ENCODE data around the gene IFIT2. TPM values are rescaled to one million over a fixed set of nuclear protein-coding genes. Genes with fewer than 3 reads are reported as not detected.

Gene IFIT2
- total and polyA plus RNA-seq, 2 experiments from 2014 or later = 0.10 TPM; not detected in 1

DNA sequence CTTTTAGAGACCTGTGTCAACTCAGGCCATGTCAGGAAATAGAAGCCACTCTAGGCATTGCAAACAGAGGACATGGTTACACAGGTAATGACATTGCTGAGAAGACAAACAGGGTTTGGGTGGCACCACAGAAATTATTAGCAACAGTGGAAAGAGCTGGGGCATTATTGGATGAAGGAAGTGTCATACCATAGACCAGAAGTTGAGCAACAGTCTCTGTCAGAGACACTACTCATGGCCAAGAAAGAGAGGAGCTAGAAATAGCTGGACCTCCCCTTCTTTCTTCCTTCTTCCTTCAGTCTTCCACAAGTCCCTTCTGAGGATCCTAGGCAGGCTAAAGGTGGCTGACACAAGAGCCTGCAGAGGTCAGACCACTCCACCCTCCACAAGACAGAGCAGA lies 46.1 kb upstream of the IFIT2 start (continued):
- TF ChIP-seq, protein P1, sequence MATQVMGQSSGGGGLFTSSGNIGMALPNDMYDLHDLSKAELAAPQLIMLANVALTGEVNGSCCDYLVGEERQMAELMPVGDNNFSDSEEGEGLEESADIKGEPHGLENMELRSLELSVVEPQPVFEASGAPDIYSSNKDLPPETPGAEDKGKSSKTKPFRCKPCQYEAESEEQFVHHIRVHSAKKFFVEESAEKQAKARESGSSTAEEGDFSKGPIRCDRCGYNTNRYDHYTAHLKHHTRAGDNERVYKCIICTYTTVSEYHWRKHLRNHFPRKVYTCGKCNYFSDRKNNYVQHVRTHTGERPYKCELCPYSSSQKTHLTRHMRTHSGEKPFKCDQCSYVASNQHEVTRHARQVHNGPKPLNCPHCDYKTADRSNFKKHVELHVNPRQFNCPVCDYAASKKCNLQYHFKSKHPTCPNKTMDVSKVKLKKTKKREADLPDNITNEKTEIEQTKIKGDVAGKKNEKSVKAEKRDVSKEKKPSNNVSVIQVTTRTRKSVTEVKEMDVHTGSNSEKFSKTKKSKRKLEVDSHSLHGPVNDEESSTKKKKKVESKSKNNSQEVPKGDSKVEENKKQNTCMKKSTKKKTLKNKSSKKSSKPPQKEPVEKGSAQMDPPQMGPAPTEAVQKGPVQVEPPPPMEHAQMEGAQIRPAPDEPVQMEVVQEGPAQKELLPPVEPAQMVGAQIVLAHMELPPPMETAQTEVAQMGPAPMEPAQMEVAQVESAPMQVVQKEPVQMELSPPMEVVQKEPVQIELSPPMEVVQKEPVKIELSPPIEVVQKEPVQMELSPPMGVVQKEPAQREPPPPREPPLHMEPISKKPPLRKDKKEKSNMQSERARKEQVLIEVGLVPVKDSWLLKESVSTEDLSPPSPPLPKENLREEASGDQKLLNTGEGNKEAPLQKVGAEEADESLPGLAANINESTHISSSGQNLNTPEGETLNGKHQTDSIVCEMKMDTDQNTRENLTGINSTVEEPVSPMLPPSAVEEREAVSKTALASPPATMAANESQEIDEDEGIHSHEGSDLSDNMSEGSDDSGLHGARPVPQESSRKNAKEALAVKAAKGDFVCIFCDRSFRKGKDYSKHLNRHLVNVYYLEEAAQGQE (IDR thresholded peaks at IDR 0.05; ENCODE audit: unreplicated experiment) = no peak

DNA sequence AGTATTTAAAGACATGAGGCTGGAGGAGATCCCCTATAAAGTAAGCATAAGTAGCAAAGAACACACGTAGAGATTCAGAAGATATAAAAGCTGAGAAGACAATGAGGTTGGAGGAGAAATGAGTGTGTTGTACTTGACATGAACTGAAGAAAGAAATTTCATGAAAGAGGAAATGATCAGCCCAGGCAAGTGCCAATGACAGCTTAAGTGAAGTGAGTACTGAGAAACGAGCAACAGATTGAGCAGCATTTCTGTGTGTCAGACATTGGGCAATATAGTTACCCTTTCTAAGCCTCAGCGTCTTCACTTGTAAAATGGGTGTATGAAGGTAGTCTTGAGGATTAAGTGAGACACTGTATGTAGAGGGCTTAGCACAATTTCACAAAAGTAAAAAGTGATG lies 45.5 kb upstream of the IFIT2 start:
- DNase-seq (ENCODE audit: low spot score) = no peak
- Histone ChIP-seq H3K27me3 (ENCODE audit: insufficient read depth) (no peaks in the 10 kb centered on the region), H3K4me1 (ENCODE audit: insufficient read depth) (peaks cover 13% of the 10 kb centered on the region; the same call in 1 of the 2 replicates), H3K9me2 (ENCODE audit: insufficient read depth) (0 out of 2 replicates have a peak, but pooled peaks cover 7% of the 10 kb centered on the region), H3K36me3 (ENCODE audit: insufficient read depth) (no peaks in the 10 kb centered on the region), H3K4me3 (no peak overlapping the region), H4K20me1 (replicated peaks; ENCODE audit: insufficient read depth) (no peaks in the 10 kb centered on the region), H3K79me2 (replicated peaks; ENCODE audit: insufficient read depth) (no peaks in the 10 kb centered on the region), H3K4me2 (no peak overlapping the region), H3F3A (replicated peaks; ENCODE audit: low read depth) (no peaks in the 10 kb centered on the region), H3K27ac (ENCODE audit: low read depth) (no peak overlapping the region), H2AFZ (no peak overlapping the region)
- no peak overlapping the region for H3K27ac Mint-ChIP-seq
- no peak overlapping the region for H3K4me3 Mint-ChIP-seq
- peaks cover 28% of the 10 kb centered on the region for H3K36me3 Mint-ChIP-seq (ENCODE audit: low read depth)
- peaks cover 11% of the 10 kb centered on the region; the same call in 2 of the 3 replicates for H3K4me1 Mint-ChIP-seq
- H3K9me3 Mint-ChIP-seq = peaks cover 33% of the 10 kb centered on the region
- peaks cover 5% of the 10 kb centered on the region for H3K27me3 Mint-ChIP-seq (ENCODE audit: insufficient read depth, low read depth, poor library complexity)
- ATAC-seq = no peak
- TF ChIP-seq NANOG (IDR thresholded peaks at IDR 0.05; ENCODE audit: borderline replicate concordance) (no peak), ZNF331 (CRISPR knock-in tag; IDR thresholded peaks at IDR 0.05; ENCODE audit: low read depth) (no peak), POLR2AphosphoS5 (IDR thresholded peaks at IDR 0.05; ENCODE audit: low read depth) (no peak), EZH2phosphoT487 (IDR thresholded peaks at IDR 0.05; ENCODE audit: unreplicated experiment) (no peak), STAT1 (IDR thresholded peaks at IDR 0.05; ENCODE audit: unreplicated experiment) (no peak), JUNB (IDR thresholded peaks at IDR 0.05; ENCODE audit: unreplicated experiment) (no peak), ZNF114 (CRISPR knock-in tag; IDR thresholded peaks at IDR 0.05) (no peak), EZH2 (IDR thresholded peaks at IDR 0.05; ENCODE audit: low read depth, unreplicated experiment) (no peak)
- TF ChIP-seq, protein P2, sequence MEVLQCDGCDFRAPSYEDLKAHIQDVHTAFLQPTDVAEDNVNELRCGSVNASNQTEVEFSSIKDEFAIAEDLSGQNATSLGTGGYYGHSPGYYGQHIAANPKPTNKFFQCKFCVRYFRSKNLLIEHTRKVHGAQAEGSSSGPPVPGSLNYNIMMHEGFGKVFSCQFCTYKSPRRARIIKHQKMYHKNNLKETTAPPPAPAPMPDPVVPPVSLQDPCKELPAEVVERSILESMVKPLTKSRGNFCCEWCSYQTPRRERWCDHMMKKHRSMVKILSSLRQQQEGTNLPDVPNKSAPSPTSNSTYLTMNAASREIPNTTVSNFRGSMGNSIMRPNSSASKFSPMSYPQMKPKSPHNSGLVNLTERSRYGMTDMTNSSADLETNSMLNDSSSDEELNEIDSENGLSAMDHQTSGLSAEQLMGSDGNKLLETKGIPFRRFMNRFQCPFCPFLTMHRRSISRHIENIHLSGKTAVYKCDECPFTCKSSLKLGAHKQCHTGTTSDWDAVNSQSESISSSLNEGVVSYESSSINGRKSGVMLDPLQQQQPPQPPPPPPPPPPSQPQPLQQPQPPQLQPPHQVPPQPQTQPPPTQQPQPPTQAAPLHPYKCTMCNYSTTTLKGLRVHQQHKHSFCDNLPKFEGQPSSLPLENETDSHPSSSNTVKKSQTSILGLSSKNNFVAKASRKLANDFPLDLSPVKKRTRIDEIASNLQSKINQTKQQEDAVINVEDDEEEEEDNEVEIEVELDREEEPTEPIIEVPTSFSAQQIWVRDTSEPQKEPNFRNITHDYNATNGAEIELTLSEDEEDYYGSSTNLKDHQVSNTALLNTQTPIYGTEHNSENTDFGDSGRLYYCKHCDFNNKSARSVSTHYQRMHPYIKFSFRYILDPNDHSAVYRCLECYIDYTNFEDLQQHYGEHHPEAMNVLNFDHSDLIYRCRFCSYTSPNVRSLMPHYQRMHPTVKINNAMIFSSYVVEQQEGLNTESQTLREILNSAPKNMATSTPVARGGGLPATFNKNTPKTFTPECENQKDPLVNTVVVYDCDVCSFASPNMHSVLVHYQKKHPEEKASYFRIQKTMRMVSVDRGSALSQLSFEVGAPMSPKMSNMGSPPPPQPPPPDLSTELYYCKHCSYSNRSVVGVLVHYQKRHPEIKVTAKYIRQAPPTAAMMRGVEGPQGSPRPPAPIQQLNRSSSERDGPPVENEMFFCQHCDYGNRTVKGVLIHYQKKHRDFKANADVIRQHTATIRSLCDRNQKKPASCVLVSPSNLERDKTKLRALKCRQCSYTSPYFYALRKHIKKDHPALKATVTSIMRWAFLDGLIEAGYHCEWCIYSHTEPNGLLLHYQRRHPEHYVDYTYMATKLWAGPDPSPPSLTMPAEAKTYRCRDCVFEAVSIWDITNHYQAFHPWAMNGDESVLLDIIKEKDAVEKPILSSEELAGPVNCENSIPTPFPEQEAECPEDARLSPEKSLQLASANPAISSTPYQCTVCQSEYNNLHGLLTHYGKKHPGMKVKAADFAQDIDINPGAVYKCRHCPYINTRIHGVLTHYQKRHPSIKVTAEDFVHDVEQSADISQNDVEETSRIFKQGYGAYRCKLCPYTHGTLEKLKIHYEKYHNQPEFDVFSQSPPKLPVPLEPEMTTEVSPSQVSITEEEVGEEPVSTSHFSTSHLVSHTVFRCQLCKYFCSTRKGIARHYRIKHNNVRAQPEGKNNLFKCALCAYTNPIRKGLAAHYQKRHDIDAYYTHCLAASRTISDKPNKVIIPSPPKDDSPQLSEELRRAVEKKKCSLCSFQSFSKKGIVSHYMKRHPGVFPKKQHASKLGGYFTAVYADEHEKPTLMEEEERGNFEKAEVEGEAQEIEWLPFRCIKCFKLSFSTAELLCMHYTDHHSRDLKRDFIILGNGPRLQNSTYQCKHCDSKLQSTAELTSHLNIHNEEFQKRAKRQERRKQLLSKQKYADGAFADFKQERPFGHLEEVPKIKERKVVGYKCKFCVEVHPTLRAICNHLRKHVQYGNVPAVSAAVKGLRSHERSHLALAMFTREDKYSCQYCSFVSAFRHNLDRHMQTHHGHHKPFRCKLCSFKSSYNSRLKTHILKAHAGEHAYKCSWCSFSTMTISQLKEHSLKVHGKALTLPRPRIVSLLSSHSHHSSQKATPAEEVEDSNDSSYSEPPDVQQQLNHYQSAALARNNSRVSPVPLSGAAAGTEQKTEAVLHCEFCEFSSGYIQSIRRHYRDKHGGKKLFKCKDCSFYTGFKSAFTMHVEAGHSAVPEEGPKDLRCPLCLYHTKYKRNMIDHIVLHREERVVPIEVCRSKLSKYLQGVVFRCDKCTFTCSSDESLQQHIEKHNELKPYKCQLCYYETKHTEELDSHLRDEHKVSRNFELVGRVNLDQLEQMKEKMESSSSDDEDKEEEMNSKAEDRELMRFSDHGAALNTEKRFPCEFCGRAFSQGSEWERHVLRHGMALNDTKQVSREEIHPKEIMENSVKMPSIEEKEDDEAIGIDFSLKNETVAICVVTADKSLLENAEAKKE (CRISPR knock-in tag; IDR thresholded peaks at IDR 0.05) = no peak
- TF ChIP-seq, protein P3, sequence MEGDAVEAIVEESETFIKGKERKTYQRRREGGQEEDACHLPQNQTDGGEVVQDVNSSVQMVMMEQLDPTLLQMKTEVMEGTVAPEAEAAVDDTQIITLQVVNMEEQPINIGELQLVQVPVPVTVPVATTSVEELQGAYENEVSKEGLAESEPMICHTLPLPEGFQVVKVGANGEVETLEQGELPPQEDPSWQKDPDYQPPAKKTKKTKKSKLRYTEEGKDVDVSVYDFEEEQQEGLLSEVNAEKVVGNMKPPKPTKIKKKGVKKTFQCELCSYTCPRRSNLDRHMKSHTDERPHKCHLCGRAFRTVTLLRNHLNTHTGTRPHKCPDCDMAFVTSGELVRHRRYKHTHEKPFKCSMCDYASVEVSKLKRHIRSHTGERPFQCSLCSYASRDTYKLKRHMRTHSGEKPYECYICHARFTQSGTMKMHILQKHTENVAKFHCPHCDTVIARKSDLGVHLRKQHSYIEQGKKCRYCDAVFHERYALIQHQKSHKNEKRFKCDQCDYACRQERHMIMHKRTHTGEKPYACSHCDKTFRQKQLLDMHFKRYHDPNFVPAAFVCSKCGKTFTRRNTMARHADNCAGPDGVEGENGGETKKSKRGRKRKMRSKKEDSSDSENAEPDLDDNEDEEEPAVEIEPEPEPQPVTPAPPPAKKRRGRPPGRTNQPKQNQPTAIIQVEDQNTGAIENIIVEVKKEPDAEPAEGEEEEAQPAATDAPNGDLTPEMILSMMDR (conservative IDR thresholded peaks at IDR 0.05; ENCODE audit: low read depth in 2 of 2) = no peak
- TF ChIP-seq, protein P4, sequence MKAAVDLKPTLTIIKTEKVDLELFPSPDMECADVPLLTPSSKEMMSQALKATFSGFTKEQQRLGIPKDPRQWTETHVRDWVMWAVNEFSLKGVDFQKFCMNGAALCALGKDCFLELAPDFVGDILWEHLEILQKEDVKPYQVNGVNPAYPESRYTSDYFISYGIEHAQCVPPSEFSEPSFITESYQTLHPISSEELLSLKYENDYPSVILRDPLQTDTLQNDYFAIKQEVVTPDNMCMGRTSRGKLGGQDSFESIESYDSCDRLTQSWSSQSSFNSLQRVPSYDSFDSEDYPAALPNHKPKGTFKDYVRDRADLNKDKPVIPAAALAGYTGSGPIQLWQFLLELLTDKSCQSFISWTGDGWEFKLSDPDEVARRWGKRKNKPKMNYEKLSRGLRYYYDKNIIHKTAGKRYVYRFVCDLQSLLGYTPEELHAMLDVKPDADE (IDR thresholded peaks at IDR 0.05) = no peak

Data from GM23338 (cell line).